NCI-H526 (cell line): ENCODE data around the gene EIF3A.
"Not testable (repeated sequence)": the region's sequence is repeated elsewhere in the genome, so short reads cannot be mapped to it uniquely, and the experiment has no call there.

ENCODE experiments used
- DNase-seq, 2 experiments: peaks; one replicate each; lab custom pipeline; 2025; lab: John Stamatoyannopoulos, UW

EIF3A gene

GRCh38 chr10:119101366-119102098 lies 20.9 kb upstream of the EIF3A start:
- DNase-seq: peak in 1 of 2 experiments; percentile 9

- no peak for DNase-seq
Observed at GRCh38 chr10:119100434-119101238, 20.0 kb upstream of the EIF3A start.

- DNase-seq: no peak
Observed at GRCh38 chr10:119098576-119098975, 18.0 kb upstream of the EIF3A start.

- not testable (repeated sequence) for DNase-seq
Observed at GRCh38 chr10:119096641-119097415, 16.2 kb upstream of the EIF3A start.

GRCh38 chr10:119095640-119096039 lies 15.0 kb upstream of the EIF3A start:
- no peak for DNase-seq

GRCh38 chr10:119090968-119091367 lies 10.4 kb upstream of the EIF3A start:
- peak in 1 of 2 experiments; percentile 8 for DNase-seq

- DNase-seq: peak in 1 of 2 experiments; percentile 30
Observed at GRCh38 chr10:119090026-119090795, 9.6 kb upstream of the EIF3A start.

GRCh38 chr10:119087271-119087882 lies 6.8 kb upstream of the EIF3A start:
- no peak for DNase-seq

GRCh38 chr10:119084896-119085295 lies 4.3 kb upstream of the EIF3A start:
- DNase-seq: no peak

GRCh38 chr10:119079599-119080520 lies 757 bp downstream of the EIF3A start:
- peak in 1 of 2 experiments; percentile 57 for DNase-seq

GRCh38 chr10:119078422-119079179 lies 2.0 kb downstream of the EIF3A start:
- peak; percentile 13 to 42 for DNase-seq

- DNase-seq: no peak
Observed at GRCh38 chr10:119073584-119073983, 7.0 kb downstream of the EIF3A start.

GRCh38 chr10:119070395-119071165 lies 10.0 kb downstream of the EIF3A start:
- DNase-seq: no peak

GRCh38 chr10:119061926-119062325 lies 18.7 kb downstream of the EIF3A start:
- DNase-seq: no peak

GRCh38 chr10:119061352-119061751 lies 19.3 kb downstream of the EIF3A start:
- no peak for DNase-seq

GRCh38 chr10:119060107-119060506 lies 20.5 kb downstream of the EIF3A start:
- no peak for DNase-seq

GRCh38 chr10:119059557-119059956 lies 21.1 kb downstream of the EIF3A start:
- DNase-seq: no peak

GRCh38 chr10:119058010-119058409 lies 22.6 kb downstream of the EIF3A start:
- no peak for DNase-seq

GRCh38 chr10:119055472-119055871 lies 25.1 kb downstream of the EIF3A start:
- DNase-seq: no peak
